ENCODE data around the gene EXOC6B.

- TF ChIP-seq CTCF (IDR thresholded peaks at IDR 0.05) (no peak), POLR2A (IDR thresholded peaks at IDR 0.05) (no peak)
Measured at GRCh38 chr2:72326759-72327158, 499.1 kb downstream of the EXOC6B start.
